ENCODE results near the gene USP46.

Gene USP46

GRCh38 chr4:52568351-52568750 lies 90.8 kb downstream of the USP46 start:
- DNase-seq, result no peak

- no peak for DNase-seq
These were observed 92.7 kb downstream of the USP46 start for GRCh38 chr4:52566136-52567031.

- DNase-seq, result no peak
These were observed 98.2 kb downstream of the USP46 start for GRCh38 chr4:52560844-52561280.

- DNase-seq, result no peak
These were observed 103.8 kb downstream of the USP46 start for GRCh38 chr4:52555356-52555716.

- DNase-seq, result no peak
These were observed 104.3 kb downstream of the USP46 start for GRCh38 chr4:52554612-52555355.

GRCh38 chr4:52552778-52553177 lies 106.3 kb downstream of the USP46 start:
- DNase-seq, result no peak

GRCh38 chr4:52551487-52551886 lies 107.6 kb downstream of the USP46 start:
- no peak for DNase-seq

GRCh38 chr4:52550186-52550585 lies 108.9 kb downstream of the USP46 start:
- no peak for DNase-seq

GRCh38 chr4:52548818-52549570 lies 110.1 kb downstream of the USP46 start:
- DNase-seq, result no peak

GRCh38 chr4:52546449-52546848 lies 112.7 kb downstream of the USP46 start:
- DNase-seq, result no peak

- DNase-seq, result peak; percentile 54
These were observed 113.7 kb downstream of the USP46 start for GRCh38 chr4:52545099-52546069.
